ENCODE measurements around the gene TBC1D1.

TBC1D1 gene

DNA sequence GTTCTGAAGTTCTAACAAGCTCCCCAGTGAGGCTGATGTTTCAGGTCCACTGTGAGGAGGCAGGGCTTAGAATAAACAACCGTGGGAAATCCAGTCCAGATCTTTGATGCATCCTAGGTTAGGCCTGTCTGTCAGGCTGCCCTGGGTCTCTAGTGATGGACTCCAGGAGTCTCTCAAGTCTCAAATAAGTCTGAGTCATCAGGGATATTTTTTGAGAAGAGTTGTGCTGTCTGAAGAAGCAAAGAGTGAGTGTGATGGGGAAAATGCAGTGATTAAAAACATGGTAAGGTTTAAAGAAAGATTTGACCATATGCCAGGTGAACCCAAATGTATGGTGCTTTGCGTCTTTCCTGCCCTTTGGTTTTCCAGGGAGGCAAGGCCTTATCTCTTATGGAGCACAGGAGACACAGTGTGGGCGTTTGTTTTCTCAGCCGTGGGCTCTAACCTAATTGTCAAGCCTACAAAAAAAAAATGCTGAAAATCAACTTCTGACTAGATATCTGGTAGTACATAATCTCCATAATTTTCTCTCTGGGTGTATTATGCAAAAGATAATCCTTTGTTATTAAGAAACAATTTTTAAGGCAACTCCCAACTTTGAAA lies 170.0 kb downstream of the TBC1D1 start:
- no peak for DNase-seq

DNA sequence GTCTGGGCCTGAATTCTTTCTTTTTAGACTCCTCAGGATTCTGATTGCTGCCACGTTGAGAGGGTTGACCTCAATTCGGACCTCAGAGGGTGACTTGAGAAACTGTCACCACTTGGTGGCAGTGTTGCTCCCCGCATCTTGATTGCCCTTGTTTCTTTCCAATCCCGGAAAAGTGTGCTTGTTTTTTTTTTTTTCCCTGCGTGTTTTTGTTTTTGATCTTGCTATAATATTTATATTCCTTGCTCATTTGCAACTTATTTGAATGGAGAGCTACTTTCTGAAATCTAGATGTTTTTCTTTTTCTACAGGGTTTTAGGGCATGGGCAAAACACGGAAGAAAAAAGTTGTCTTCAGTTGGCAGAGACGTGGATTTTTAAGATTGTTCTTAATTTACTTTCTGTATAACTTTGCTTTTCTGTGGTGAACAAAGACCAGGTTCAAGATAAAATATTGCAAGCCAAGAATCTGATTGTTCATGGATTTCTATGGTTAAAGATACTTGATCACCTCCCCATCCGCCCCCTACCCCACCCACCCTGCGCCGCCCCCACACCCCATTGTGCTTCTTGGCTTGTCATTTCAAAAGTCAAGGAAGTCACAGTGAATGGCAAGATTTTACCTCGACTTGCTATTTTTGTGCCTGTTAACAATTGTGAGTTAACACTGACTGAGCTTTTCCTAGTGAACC lies 171.3 kb downstream of the TBC1D1 start:
- peak; percentile 43 for DNase-seq

- DNase-seq = no peak
These were observed 171.9 kb downstream of the TBC1D1 start for GRCh38 chr4:38062776-38063097.

- DNase-seq = no peak
These were observed 174.3 kb downstream of the TBC1D1 start for GRCh38 chr4:38065176-38065575.

DNA sequence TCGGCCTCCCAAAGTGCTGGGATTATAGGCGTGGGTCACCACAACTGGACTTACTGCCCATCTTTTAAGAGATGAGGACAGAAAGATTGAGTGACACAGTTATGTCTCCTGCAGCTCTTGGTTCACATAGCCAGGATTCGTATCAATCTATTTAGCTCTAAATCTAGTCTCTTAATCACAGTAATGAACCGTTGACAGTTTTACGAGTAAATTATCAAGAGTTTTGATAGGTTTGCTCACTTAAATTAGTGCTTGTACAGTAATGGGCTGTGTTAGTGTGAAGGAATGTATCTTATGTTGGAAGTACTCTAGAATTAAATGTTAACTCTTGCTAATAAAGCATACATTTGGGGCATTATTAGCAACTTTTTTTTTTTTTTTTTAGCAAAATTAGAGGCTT lies 175.0 kb downstream of the TBC1D1 start:
- no peak for DNase-seq

DNA sequence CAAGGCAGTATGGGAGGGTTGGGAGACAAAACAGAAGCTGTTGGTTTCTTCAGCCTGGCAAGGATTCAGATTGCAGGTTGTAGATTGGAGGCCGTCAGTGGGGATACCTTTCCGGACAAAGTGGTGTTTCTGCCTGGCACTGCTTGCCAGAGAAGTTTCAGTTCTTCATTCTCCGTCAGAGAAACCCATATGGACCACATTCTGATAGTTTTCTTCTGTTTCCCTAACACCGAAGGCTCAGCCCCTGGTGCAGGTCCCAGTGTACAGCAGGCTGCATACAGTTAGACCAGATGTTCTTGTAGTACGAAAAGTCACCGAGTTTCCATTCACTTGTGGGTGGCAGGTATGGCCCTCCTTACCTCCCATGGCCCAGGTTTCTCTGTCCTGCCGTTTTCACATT lies 176.6 kb downstream of the TBC1D1 start:
- DNase-seq = no peak

GRCh38 chr4:38068107-38068506 lies 177.2 kb downstream of the TBC1D1 start:
- no peak for DNase-seq

DNA sequence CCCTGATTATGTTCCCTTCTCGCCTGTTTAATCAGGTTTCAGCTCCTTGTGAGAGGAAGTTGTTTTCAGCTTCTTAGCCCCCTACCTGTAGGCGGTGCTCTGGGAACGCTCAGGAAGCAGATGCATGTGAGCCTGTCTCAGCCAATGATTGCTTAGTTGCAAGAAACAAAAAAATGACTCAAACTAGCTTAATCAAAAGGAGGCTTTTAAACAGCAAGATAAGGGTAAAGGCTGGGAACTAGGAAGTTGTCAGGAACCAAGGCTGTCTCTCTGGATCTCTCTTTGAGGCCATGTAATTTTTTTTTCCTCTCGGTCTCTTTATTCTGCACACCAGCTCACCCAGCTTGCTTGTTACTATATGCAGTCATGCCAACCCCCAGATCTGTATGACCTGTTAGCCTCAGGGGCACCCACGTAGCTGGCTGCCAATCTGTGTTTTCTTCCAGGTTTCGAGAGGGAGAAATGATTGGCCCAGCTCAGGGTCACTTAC lies 178.4 kb downstream of the TBC1D1 start:
- DNase-seq = no peak

DNA sequence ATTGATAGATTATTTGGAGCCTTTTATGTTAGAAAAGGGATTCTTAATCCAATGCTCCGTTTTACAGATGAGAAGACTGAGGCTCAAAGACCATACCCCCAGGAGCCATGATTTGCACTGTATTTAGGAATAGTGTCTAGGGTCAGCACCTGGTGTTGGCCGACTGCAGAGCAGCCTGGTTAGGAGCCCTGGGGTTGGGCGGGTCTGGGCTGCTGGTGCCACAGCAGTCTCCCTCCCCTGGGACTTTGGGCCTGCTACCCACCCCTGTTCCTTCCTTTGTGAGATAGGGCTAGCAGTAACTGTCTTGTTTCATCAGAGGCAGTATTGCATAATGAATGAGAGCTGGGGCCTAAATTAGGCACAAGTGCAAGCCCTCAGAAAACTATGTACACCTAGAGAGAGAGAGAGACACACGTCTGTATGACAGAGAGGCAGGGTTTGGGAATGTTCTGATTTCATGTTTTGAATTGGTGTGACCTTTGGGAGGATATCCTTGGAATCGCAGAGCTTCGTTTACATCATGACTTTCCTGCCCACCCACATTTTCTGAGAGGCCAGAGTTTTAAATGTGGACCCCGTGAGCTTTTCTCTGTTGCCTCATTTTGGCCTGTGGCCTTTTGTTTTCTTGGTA lies 181.0 kb downstream of the TBC1D1 start:
- peak; percentile 19 for DNase-seq

DNA sequence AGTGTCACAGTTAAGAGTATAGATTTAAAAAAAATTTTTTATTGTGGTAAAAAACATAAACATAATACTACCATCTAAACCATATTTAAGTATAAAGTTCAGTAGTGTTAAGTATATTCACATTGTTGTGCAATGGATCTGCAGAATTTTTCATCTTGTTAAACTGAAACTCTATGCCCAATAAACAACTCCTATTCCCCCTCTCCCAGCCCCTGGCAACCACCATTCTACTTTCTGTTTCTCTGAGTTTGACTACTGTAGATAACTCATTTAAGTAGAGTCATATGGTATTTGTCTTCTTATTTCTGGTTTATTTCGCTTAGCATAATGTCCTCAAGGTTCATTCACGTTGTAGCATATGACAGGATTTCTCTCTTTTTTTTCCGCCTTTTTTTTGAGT lies 181.7 kb downstream of the TBC1D1 start:
- DNase-seq = no peak

- DNase-seq = no peak
These were observed 182.8 kb downstream of the TBC1D1 start for GRCh38 chr4:38073596-38074234.

DNA sequence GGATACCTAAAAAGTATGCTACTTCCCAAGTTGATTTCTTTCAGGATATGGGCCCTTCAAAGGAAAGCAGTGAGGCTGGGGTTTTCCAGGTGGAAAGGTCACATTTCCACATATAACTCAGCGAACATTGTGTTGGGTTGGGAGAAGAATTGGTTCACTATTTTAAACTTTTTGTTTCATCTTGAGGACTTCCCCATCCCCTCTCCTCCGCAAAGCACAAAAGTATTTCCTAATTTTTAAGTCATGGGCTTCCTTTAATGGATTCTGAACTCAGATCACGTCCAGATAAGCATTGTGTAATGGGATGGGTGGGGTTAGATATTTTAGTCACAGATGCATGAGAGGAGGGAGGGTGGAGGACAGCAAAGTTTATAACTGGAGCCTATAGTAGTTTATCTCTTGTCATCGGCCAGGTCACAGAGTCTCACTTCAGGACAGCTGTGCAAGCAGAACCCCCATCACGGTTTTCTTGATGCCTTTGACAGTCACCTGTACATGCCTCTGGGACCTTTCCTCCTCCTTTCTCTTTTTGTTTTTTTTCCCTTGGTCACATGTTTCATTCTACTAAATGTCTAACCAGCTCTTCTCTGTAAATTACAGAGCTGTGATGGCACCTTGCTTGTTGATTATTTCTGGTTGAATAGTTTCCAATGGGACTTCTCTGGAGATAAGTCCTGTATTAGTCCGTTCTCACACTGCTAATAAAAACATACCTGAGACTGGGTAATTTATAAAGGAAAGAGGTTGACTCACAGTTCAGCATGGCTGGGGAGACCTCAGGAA lies 184.7 kb downstream of the TBC1D1 start:
- DNase-seq = peak; percentile 6

DNA sequence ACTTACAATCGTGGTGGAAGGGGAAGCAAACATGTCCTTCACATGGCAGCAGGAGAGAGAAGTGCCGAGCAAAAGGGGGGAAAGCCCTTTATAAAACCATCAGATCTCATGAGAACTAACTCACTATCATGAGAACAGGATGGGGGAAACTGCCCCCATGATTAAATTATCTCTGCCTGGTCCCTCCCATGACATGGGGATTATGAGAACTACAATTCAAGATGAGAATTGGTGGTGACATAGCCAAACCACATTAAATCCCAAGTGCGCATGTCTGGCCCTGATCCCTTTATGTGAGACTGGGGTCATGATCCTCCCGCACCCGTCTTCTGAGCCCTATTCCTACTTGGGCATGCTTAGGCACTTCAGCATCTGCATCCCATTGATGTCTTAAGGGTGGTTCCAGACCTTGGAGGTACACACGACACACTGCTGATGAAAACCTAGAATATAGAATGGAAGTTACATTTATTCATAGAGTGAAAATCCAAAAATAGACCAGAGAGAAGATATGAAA lies 185.3 kb downstream of the TBC1D1 start:
- DNase-seq = no peak

DNA sequence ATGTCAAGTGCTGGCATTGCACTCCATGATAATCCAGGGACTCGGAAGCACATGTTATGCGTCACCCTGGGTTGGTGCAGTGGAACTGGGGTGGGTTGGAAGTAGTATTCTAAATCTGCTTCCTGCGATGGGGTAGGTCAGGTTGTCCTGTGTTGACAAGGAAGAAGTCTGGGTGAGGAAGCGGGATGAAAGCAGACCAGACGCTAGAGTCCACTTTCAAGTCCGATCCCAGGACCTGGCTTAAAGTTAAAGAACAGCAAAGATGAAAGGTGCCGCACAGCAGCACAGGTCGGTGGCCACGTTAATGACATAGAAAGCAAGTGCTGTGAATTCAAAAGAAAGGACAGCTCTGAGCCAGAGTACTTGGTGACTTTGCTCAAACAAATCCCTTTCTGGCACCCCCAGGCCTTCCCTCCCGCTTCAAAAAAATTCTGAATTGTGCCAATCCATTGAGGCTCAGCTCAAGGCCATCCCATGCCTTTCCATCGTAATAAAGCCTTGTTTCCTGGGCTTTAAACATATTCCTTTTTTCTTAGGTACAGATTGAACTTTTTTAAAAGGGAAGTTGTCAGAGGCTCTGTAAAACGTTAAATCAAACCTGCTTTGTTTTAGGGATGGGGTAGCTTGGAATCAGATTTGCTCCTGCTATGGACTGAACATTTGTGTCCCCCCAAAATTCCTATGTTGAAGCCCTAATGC lies 187.1 kb downstream of the TBC1D1 start:
- DNase-seq = no peak

- DNase-seq = peak; percentile 4
These were observed 187.9 kb downstream of the TBC1D1 start for GRCh38 chr4:38078590-38079421.

DNA sequence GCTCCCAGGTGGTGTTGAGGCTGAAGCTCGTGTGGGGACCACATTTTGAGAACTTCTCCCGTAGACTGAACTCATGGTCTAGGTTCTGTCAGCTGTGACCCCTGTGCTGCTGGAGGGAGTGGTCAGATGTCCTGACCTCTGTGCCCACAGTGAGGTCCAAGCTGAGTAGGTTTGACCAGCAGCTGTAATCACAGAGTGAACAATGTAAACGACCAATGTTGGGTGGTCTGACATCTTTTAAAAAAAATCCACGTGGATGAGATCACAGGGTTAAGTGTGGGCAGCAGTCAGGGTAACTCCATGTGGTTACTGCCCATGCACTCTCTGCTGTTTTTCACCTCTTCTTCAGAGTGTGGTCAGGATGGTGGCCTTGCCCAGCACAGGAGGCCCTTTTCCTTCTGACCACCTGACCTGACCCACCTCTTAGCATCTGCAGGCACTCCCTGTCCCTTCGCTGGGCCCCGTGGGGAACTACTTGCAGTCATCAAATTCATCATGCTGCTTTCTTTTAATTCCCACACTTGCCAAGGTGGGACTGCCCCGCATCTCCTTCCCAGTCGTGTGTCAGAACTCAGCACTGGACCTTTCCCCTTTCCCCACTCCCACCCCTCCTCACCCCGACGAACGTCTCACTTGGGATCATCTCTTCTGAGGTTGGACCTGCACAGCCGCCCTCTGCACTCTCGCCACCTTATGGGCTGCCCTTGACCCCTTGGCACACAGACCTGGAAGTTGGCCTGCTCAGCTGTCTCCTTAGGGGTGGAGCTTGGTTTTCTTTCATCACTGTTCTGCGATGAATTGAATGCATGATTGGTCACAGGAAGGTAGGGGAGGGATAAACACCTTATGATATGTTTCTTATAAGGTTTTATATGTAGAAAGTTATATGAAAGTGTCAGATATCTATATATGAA lies 189.4 kb downstream of the TBC1D1 start:
- DNase-seq = no peak

DNA sequence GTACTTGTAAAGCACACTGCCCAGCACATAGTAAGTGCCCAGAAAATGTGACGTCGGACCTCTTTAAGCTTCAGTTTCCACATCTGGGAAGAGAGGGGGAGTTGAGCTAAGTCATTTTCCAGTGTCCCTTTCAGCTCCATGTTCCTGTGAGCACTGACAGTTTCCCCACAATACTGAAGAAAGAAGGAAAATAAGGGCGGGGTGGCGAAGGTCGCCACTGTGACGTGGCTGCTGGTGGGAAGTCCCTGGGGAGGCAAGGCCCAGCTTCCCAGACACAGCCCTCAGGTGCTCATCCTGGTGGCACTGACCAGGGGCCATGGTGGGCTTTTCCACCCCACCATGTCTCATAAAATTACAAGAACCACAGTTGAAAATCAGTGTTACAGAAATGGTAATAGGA lies 191.1 kb downstream of the TBC1D1 start:
- DNase-seq = no peak

- no peak for DNase-seq
These were observed 191.8 kb downstream of the TBC1D1 start for GRCh38 chr4:38082424-38083385.
